ENCODE measurements around the gene DSTYK.

DNA sequence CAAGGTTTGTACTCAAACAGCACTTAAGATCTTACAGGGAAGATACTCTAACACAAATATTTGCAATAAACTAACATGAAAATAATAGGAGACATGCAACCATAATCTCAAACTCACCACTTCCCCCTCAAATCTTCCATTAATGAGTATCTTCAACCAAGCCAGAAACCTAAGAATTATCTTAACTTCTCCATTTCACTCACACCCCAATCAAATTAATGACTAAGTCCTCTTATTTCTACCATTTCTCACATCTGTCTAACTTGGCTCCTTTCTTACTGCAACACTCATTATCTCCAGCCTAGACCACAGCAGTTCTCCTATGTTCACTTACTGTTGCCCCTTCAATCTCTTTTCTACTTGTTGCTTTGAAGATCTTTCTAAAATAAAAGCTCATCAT, 100.1 kb downstream of the DSTYK start:
- TF ChIP-seq EZH2phosphoT487 (IDR thresholded peaks at IDR 0.05) = no peak
- TF ChIP-seq, protein P1, sequence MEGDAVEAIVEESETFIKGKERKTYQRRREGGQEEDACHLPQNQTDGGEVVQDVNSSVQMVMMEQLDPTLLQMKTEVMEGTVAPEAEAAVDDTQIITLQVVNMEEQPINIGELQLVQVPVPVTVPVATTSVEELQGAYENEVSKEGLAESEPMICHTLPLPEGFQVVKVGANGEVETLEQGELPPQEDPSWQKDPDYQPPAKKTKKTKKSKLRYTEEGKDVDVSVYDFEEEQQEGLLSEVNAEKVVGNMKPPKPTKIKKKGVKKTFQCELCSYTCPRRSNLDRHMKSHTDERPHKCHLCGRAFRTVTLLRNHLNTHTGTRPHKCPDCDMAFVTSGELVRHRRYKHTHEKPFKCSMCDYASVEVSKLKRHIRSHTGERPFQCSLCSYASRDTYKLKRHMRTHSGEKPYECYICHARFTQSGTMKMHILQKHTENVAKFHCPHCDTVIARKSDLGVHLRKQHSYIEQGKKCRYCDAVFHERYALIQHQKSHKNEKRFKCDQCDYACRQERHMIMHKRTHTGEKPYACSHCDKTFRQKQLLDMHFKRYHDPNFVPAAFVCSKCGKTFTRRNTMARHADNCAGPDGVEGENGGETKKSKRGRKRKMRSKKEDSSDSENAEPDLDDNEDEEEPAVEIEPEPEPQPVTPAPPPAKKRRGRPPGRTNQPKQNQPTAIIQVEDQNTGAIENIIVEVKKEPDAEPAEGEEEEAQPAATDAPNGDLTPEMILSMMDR (IDR thresholded peaks at IDR 0.05) = no peak

Data from neural progenitor cell (in vitro differentiated cells).